Mammary epithelial cell (primary cell): Measurements from ENCODE around the gene ARHGAP15.

Source experiments
- CTCF ChIP-seq, 2 donors: IDR thresholded peaks in 1 of 2; conservative IDR thresholded peaks in 1 of 2; 2 replicates each; pipeline ENCODE4 v1.5.1; 2011 to 2012; ENCODE audit warnings: inconsistent platforms in 2 of 2, low read length in 2 of 2, mild to moderate bottlenecking in 2 of 2, control low read depth in 1 of 2, low read depth in 1 of 2; ENCODE audit not compliant: insufficient read depth in 1 of 2; ENCODE audit errors: extremely low read depth in 1 of 2
- EZH2 ChIP-seq: IDR thresholded peaks from 2 replicates; pipeline ENCODE4 v1.6.1; 2012; ENCODE audit warnings: low read length, inconsistent platforms, borderline replicate concordance

GRCh38 chr2:143584936-143585335, 455.7 kb downstream of the ARHGAP15 start:
- TF ChIP-seq EZH2: no peak
- no peak for TF ChIP-seq CTCF (conservative IDR thresholded peaks at IDR 0.05 in 1 of 2, IDR thresholded peaks at IDR 0.05 in 1 of 2; ENCODE audit: extremely low read depth in 1 of 2, insufficient read depth in 1 of 2, low read depth in 1 of 2, low read length in 2 of 2)
